ENCODE data around the gene PLPP1. TPM values are rescaled to one million over a fixed set of nuclear protein-coding genes. Genes with fewer than 3 reads are reported as not detected.

PLPP1 gene
- total and polyA plus RNA-seq, 2 donors (not counting 1 experiment from before 2014, with no cell fraction given) = 5.5 to 8.8 TPM

- DNase-seq (no peak), ATAC-seq (ENCODE audit: low read depth) (no peak)
- Histone ChIP-seq H3K4me3 (ENCODE audit: control extremely low read depth in 1 of 5, extremely low read depth in 1 of 5, insufficient read depth in 1 of 5, low read depth in 2 of 5, low read length in 4 of 5) (no peak overlapping the region), H3K27me3 (replicated peaks in 1 of 4; ENCODE audit: control extremely low read depth in 1 of 4, control insufficient read depth in 3 of 4, insufficient read depth in 4 of 4, low read length in 3 of 4) (no peaks in the 10 kb centered on the region), H2AFZ (ENCODE audit: insufficient read depth, low read depth, low read length, poor library complexity, severe bottlenecking) (no peak overlapping the region), H3K4me1 (ENCODE audit: control insufficient read depth in 2 of 2, insufficient read depth in 2 of 2, low read length in 2 of 2) (no peaks in the 10 kb centered on the region), H3K4me2 (replicated peaks; ENCODE audit: low read depth, low read length, poor library complexity, severe bottlenecking) (no peak overlapping the region), H3K9ac (ENCODE audit: low read length) (no peak overlapping the region), H3K36me3 (replicated peaks in 1 of 2; ENCODE audit: control extremely low read depth in 1 of 2, control insufficient read depth in 1 of 2, extremely low read depth in 1 of 2, insufficient read depth in 2 of 2, low read length in 1 of 2) (no peaks in the 10 kb centered on the region), H3K9me3 (ENCODE audit: control extremely low read depth in 1 of 3, control insufficient read depth in 2 of 3, insufficient read depth in 1 of 3, low read length in 2 of 3) (peaks cover 0 to 4% (median 0%) of the 10 kb centered on the region in 3 donors), H3K79me2 (ENCODE audit: control insufficient read depth, insufficient read depth, low read length) (peaks cover 2% of the 10 kb centered on the region), H3K27ac (ENCODE audit: low read length in 2 of 2) (no peak overlapping the region), H4K20me1 (ENCODE audit: control insufficient read depth, insufficient read depth, low read length, poor library complexity, severe bottlenecking) (no peaks in the 10 kb centered on the region)
- Mint-ChIP-seq H3K9me3 (ENCODE audit: insufficient read depth) (no peaks in the 10 kb centered on the region), H3K27me3 (no peaks in the 10 kb centered on the region), H3K27ac (no peak overlapping the region), H3K4me1 (peaks cover 3% of the 10 kb centered on the region), H3K4me3 (no peak overlapping the region)
- no CpG with 5 or more reads among the region's 1 CpG for WGBS (ENCODE audit: insufficient coverage)
- TF ChIP-seq CTCF (IDR thresholded peaks at IDR 0.05) (no peak), EZH2 (IDR thresholded peaks at IDR 0.05; ENCODE audit: borderline replicate concordance, insufficient read depth, low read depth, low read length, poor library complexity, severe bottlenecking) (no peak)
- intact Hi-C loops (cut with micrococcal nuclease) = no loop called here
- ChIA-PET CTCF (no interaction called here), POLR2A (no interaction called here)
Measured at GRCh38 chr5:55511010-55511409, 23.8 kb downstream of the PLPP1 start.

GRCh38 chr5:55510523-55510880, 24.3 kb downstream of the PLPP1 start:
- H4K20me1 ChIP-seq (ENCODE audit: control insufficient read depth, insufficient read depth, low read length, poor library complexity, severe bottlenecking) = no peaks in the 10 kb centered on the region
- H3K27ac ChIP-seq (ENCODE audit: low read length in 2 of 2) = no peak overlapping the region
- intact Hi-C loops (cut with micrococcal nuclease) = no loop called here
- CTCF ChIA-PET = no interaction called here
- H3K4me2 ChIP-seq (replicated peaks; ENCODE audit: low read depth, low read length, poor library complexity, severe bottlenecking) = no peak overlapping the region
- H3K4me3 Mint-ChIP-seq = no peak overlapping the region
- no peak overlapping the region for H3K9ac ChIP-seq (ENCODE audit: low read length)
- DNase-seq (no peak), ATAC-seq (ENCODE audit: low read depth) (no peak)
- no peaks in the 10 kb centered on the region for H3K36me3 ChIP-seq (replicated peaks in 1 of 2; ENCODE audit: control extremely low read depth in 1 of 2, control insufficient read depth in 1 of 2, extremely low read depth in 1 of 2, insufficient read depth in 2 of 2, low read length in 1 of 2)
- no peaks in the 10 kb centered on the region for H3K27me3 ChIP-seq (replicated peaks in 1 of 4; ENCODE audit: control extremely low read depth in 1 of 4, control insufficient read depth in 3 of 4, insufficient read depth in 4 of 4, low read length in 3 of 4)
- H3K4me1 Mint-ChIP-seq = peaks cover 3% of the 10 kb centered on the region
- no peak overlapping the region for H2AFZ ChIP-seq (ENCODE audit: insufficient read depth, low read depth, low read length, poor library complexity, severe bottlenecking)
- no peak overlapping the region for H3K4me3 ChIP-seq (ENCODE audit: control extremely low read depth in 1 of 5, extremely low read depth in 1 of 5, insufficient read depth in 1 of 5, low read depth in 2 of 5, low read length in 4 of 5)
- POLR2A ChIA-PET = no interaction called here
- peaks cover 2% of the 10 kb centered on the region for H3K79me2 ChIP-seq (ENCODE audit: control insufficient read depth, insufficient read depth, low read length)
- H3K9me3 ChIP-seq (ENCODE audit: control extremely low read depth in 1 of 3, control insufficient read depth in 2 of 3, insufficient read depth in 1 of 3, low read length in 2 of 3) = peaks cover 0 to 4% (median 0%) of the 10 kb centered on the region in 3 donors
- TF ChIP-seq EZH2 (IDR thresholded peaks at IDR 0.05; ENCODE audit: borderline replicate concordance, insufficient read depth, low read depth, low read length, poor library complexity, severe bottlenecking) (no peak), CTCF (IDR thresholded peaks at IDR 0.05) (no peak)
- no peaks in the 10 kb centered on the region for H3K4me1 ChIP-seq (ENCODE audit: control insufficient read depth in 2 of 2, insufficient read depth in 2 of 2, low read length in 2 of 2)
- no peak overlapping the region for H3K27ac Mint-ChIP-seq
- no peaks in the 10 kb centered on the region for H3K27me3 Mint-ChIP-seq
- no peaks in the 10 kb centered on the region for H3K9me3 Mint-ChIP-seq (ENCODE audit: insufficient read depth)
